PC-9 (cell line): Measurements from ENCODE around the gene TDRD9. TPM values are rescaled to one million over a fixed set of nuclear protein-coding genes. Genes with fewer than 3 reads are reported as not detected.
"Not testable (repeated sequence)": the region's sequence is repeated elsewhere in the genome, so short reads cannot be mapped to it uniquely, and the experiment has no call there.

Experiments used
- BruUV-seq: library from RNA; stranded (reverse); fragments of 400-500 nt; replicated peaks from 2 replicates; lab custom pipeline; 2021; lab: Mats Ljungman, UMichigan
- CTCF ChIA-PET: fragments of 300-600 bp; sonication (Branson Sonifier 250); formaldehyde crosslinking; loops from one replicate; lab custom pipeline; 2022; ENCODE audit warnings: antibody characterized with exemption; lab: Charles Lee
- POLR2A ChIA-PET: fragments of 300-600 bp; sonication (Branson Sonifier 250); formaldehyde crosslinking; loops from one replicate; lab custom pipeline; 2022; ENCODE audit warnings: antibody characterized with exemption; ENCODE audit not compliant: unreplicated experiment; lab: Charles Lee
- DNase-seq, 2 experiments: peaks; one replicate each; pipeline versions ENCODE4 v3.0.0 to v3.0.0-alpha.2; 2015 to 2022; ENCODE audit warnings: mixed read lengths in 1 of 2
- H2AFZ ChIP-seq: fragments of 200-600 bp; sonication (generic); 2 replicates; pipeline ENCODE4 v1.8.1; 2017; ENCODE audit warnings: antibody characterized with exemption
- H3F3A ChIP-seq: fragments of 200-600 bp; sonication (generic); 2 replicates; pipeline ENCODE4 v1.8.1; 2017; ENCODE audit warnings: antibody characterized with exemption, mild to moderate bottlenecking, low read depth; ENCODE audit not compliant: insufficient read depth
- H3K27ac ChIP-seq: fragments of 200-600 bp; sonication (generic); 2 replicates; pipeline ENCODE4 v1.6.1; 2016; ENCODE audit warnings: mixed run types
- H3K27me3 ChIP-seq: fragments of 200-600 bp; sonication (generic); 2 replicates; pipeline ENCODE4 v1.6.1; 2016; ENCODE audit warnings: low read depth, mixed run types; ENCODE audit not compliant: insufficient read depth
- H3K36me3 ChIP-seq: fragments of 200-600 bp; sonication (generic); 2 replicates; pipeline ENCODE4 v1.6.1; 2016; ENCODE audit warnings: low read depth, mixed run types
- H3K4me1 ChIP-seq: fragments of 200-600 bp; sonication (generic); replicated peaks from 2 replicates; pipeline ENCODE4 v1.6.1; 2016; ENCODE audit warnings: mixed run types; ENCODE audit not compliant: insufficient read depth
- H3K4me2 ChIP-seq: fragments of 200-600 bp; sonication (generic); 2 replicates; pipeline ENCODE4 v1.6.1; 2017; ENCODE audit warnings: mixed run types
- H3K4me3 ChIP-seq: fragments of 200-600 bp; sonication (generic); 2 replicates; pipeline ENCODE4 v1.6.1; 2016; ENCODE audit warnings: mixed run types
- H3K79me2 ChIP-seq: fragments of 200-600 bp; sonication (generic); 2 replicates; pipeline ENCODE4 v1.6.1; 2017; ENCODE audit warnings: low read depth, mixed run types
- H3K9me2 ChIP-seq: fragments of 200-600 bp; sonication (generic); 2 replicates; pipeline ENCODE4 v1.8.1; 2017; ENCODE audit warnings: mild to moderate bottlenecking; ENCODE audit not compliant: insufficient read depth
- H3K9me3 ChIP-seq: fragments of 200-600 bp; sonication (generic); 2 replicates; pipeline ENCODE4 v1.8.1; 2016; ENCODE audit warnings: low read depth; ENCODE audit not compliant: insufficient read depth
- H4K20me1 ChIP-seq: fragments of 200-600 bp; sonication (generic); 2 replicates; pipeline ENCODE4 v1.8.1; 2017; ENCODE audit not compliant: insufficient read depth
- EZH2 ChIP-seq: fragments of 200-600 bp; sonication (generic); IDR thresholded peaks from 2 replicates; pipeline ENCODE4 v1.8.0; 2017; ENCODE audit warnings: antibody characterized with exemption, low read depth
- intact Hi-C: fragments of 100-400 bp; cut with micrococcal nuclease; formaldehyde crosslinking; loops from one replicate; pipeline ENCODE4 v1.10.0; 2022; ENCODE audit not compliant: unreplicated experiment
- total RNA-seq: library from RNA; stranded (reverse); gene quantifications from 2 replicates; pipeline ENCODE4 v1.2.3, GENCODE V29; 2021
- TF ChIP-seq, protein P1 (sequence below): fragments of 200-600 bp; sonication (generic); conservative IDR thresholded peaks from 2 replicates; pipeline ENCODE4 v1.6.1; 2017; ENCODE audit warnings: mixed run types, antibody characterized with exemption, mild to moderate bottlenecking, moderate library complexity

The TDRD9 gene
- total RNA-seq, 1 experiment from 2014 or later: 0.15 TPM

GRCh38 chr14:103980623-103981238 is 52.5 kb downstream of the TDRD9 start:
- BruUV-seq, H3K4me2 ChIP-seq, H3K4me1 ChIP-seq, H3K4me3 ChIP-seq, H3K27ac ChIP-seq, H3K79me2 ChIP-seq, CTCF ChIA-PET, H3K9me2 ChIP-seq, POLR2A ChIA-PET, H3K9me3 ChIP-seq, H2AFZ ChIP-seq, H3K36me3 ChIP-seq, H3F3A ChIP-seq, H3K27me3 ChIP-seq, H4K20me1 ChIP-seq: not testable (repeated sequence)
- intact Hi-C loops: loop anchor here (1.0 to 10.0 kb wide), 4 partner anchors 70 to 406 kb away; no protein-coding TSS in a partner anchor
- TF ChIP-seq, protein P1, sequence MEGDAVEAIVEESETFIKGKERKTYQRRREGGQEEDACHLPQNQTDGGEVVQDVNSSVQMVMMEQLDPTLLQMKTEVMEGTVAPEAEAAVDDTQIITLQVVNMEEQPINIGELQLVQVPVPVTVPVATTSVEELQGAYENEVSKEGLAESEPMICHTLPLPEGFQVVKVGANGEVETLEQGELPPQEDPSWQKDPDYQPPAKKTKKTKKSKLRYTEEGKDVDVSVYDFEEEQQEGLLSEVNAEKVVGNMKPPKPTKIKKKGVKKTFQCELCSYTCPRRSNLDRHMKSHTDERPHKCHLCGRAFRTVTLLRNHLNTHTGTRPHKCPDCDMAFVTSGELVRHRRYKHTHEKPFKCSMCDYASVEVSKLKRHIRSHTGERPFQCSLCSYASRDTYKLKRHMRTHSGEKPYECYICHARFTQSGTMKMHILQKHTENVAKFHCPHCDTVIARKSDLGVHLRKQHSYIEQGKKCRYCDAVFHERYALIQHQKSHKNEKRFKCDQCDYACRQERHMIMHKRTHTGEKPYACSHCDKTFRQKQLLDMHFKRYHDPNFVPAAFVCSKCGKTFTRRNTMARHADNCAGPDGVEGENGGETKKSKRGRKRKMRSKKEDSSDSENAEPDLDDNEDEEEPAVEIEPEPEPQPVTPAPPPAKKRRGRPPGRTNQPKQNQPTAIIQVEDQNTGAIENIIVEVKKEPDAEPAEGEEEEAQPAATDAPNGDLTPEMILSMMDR: peak; percentile 85
- DNase-seq: peak in 1 of 2 experiments; percentile 61

GRCh38 chr14:103984196-103984595 is 55.9 kb downstream of the TDRD9 start:
- no TSS peak for BruUV-seq
- H3K36me3 ChIP-seq: no peaks in the 10 kb centered on the region
- intact Hi-C loops: loop anchor here (5.0 to 10.0 kb wide), 2 partner anchors 93 to 409 kb away; no protein-coding TSS in a partner anchor
- H3K27ac ChIP-seq: no peak overlapping the region
- DNase-seq: no peak
- no peaks in the 10 kb centered on the region for H3K27me3 ChIP-seq
- ChIA-PET POLR2A (no interaction called here), CTCF (no interaction called here)
- no peak overlapping the region for H2AFZ ChIP-seq
- no peaks in the 10 kb centered on the region for H4K20me1 ChIP-seq
- H3K4me1 ChIP-seq: no peaks in the 10 kb centered on the region
- no peak overlapping the region for H3K4me2 ChIP-seq
- no peaks in the 10 kb centered on the region for H3K79me2 ChIP-seq
- no peaks in the 10 kb centered on the region for H3F3A ChIP-seq
- TF ChIP-seq, protein P1: no peak
- TF ChIP-seq EZH2: no peak
- H3K9me2 ChIP-seq: no peaks in the 10 kb centered on the region
- no peak overlapping the region for H3K4me3 ChIP-seq
- H3K9me3 ChIP-seq: peaks cover 8% of the 10 kb centered on the region

DNA sequence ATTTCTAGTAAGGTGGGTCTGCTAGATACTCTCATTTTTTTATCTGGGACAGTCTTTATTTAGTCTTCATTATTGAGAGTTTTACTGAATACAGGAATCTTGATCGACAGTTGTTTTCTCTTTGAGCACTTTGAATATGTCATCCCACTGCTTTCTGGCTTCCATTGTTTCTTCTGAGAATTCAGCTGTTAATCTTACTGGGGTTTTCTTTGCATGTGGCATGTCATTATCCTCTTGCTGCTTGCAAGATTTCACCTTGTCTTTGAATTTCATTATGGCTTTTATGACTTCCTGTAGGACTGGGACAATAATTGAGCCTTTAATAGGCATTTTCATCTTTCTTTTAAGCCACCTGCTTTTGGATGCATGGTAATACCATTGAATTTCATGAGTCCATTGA is 60.8 kb downstream of the TDRD9 start:
- no peaks in the 10 kb centered on the region for H3K36me3 ChIP-seq
- intact Hi-C loops: loop anchor here (10.0 kb wide), 1 partner anchor 414 kb away; no protein-coding TSS in a partner anchor
- H3K9me3 ChIP-seq: peaks cover 11% of the 10 kb centered on the region
- H2AFZ ChIP-seq: no peak overlapping the region
- H3K9me2 ChIP-seq: no peaks in the 10 kb centered on the region
- H3K4me3 ChIP-seq: no peak overlapping the region
- POLR2A ChIA-PET: no interaction called here
- no peak for TF ChIP-seq EZH2
- TF ChIP-seq, protein P1: no peak
- BruUV-seq: no TSS peak
- peaks cover 7% of the 10 kb centered on the region for H3F3A ChIP-seq
- no peaks in the 10 kb centered on the region for H3K27me3 ChIP-seq
- no peaks in the 10 kb centered on the region for H4K20me1 ChIP-seq
- CTCF ChIA-PET: interaction anchor here (0.5 kb wide), 1 partner anchor 164 kb away, joined by 5 read pairs; no protein-coding TSS in a partner anchor
- H3K4me2 ChIP-seq: no peak overlapping the region
- no peaks in the 10 kb centered on the region for H3K79me2 ChIP-seq
- H3K4me1 ChIP-seq: peaks cover 8% of the 10 kb centered on the region
- DNase-seq: no peak
- no peak overlapping the region for H3K27ac ChIP-seq
